ENCODE data around the gene TSPAN6. TPM values are rescaled to one million over a fixed set of nuclear protein-coding genes. Genes with fewer than 3 reads are reported as not detected.
A peak's percentile ranks its signal among the peaks of the same experiment; 100 is the strongest.

Gene TSPAN6, protein sequence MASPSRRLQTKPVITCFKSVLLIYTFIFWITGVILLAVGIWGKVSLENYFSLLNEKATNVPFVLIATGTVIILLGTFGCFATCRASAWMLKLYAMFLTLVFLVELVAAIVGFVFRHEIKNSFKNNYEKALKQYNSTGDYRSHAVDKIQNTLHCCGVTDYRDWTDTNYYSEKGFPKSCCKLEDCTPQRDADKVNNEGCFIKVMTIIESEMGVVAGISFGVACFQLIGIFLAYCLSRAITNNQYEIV
- 37.3 and 38.0 TPM in 2 replicates for total RNA-seq

DNA sequence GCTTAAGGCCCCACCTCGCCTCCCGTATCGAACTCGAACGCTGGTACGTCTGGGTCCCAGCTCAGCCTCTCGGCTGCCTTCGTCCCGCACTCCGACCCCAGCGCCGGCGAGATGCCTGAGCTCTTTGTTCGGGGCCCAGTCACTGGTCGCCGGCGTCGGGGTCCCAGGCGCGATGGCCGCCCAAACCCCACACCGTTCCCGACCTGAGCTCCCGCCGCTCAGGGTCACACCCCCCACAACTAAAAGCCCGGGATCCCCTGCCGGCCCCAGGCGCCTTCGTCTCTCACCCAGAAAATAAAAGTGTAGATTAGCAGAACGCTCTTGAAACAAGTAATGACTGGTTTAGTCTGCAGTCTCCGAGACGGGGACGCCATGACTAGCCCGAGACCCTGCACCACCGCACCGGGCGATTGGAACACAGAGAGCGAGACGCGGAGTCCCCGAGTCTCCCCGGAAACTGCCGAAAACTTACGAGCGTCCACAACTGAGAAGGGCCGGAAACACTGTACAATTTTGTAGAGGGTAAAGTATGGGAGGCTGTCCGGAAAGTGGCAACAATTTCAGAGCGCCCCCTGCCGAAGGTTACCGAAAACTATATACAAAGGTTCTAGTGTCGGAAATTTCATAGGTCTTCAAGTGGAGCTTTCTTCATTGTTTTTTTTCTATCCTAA, at the start of gene TSPAN6:
Gene TSPAN6, minus strand, starts transcription at position 486 of the 671 bp plus-strand sequence. Its CDS starts 112 bp downstream, at position 374.
- Histone ChIP-seq H3K36me3 (ENCODE audit: insufficient read depth, low read length) (no peaks in the 10 kb centered on the region), H3K27ac (ENCODE audit: low read depth, low read length) (peak within 1 kb of the TSS; percentile 53), H3K4me1 (ENCODE audit: insufficient read depth, low read length) (peaks cover 12% of the 10 kb centered on the region), H2AFZ (ENCODE audit: low read length) (peak within 1 kb of the TSS; percentile 93), H4K20me1 (ENCODE audit: insufficient read depth, low read length) (no peaks in the 10 kb centered on the region), H3K27me3 (ENCODE audit: insufficient read depth, low read length) (peaks cover 12% of the 10 kb centered on the region), H3K9me3 (ENCODE audit: low read depth, low read length) (no peaks in the 10 kb centered on the region), H3K4me2 (ENCODE audit: insufficient read depth, low read length) (peak within 1 kb of the TSS; percentile 83), H3K79me2 (ENCODE audit: insufficient read depth, low read length) (no peaks in the 10 kb centered on the region), H3K4me3 (ENCODE audit: insufficient read depth, low read length) (peak within 1 kb of the TSS; percentile 72)
- DNase-seq (ENCODE audit: insufficient read length, low spot score, missing footprints), result peak; percentile 76
- TF ChIP-seq, protein P1, sequence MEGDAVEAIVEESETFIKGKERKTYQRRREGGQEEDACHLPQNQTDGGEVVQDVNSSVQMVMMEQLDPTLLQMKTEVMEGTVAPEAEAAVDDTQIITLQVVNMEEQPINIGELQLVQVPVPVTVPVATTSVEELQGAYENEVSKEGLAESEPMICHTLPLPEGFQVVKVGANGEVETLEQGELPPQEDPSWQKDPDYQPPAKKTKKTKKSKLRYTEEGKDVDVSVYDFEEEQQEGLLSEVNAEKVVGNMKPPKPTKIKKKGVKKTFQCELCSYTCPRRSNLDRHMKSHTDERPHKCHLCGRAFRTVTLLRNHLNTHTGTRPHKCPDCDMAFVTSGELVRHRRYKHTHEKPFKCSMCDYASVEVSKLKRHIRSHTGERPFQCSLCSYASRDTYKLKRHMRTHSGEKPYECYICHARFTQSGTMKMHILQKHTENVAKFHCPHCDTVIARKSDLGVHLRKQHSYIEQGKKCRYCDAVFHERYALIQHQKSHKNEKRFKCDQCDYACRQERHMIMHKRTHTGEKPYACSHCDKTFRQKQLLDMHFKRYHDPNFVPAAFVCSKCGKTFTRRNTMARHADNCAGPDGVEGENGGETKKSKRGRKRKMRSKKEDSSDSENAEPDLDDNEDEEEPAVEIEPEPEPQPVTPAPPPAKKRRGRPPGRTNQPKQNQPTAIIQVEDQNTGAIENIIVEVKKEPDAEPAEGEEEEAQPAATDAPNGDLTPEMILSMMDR (IDR thresholded peaks at IDR 0.05; ENCODE audit: extremely low read depth, low read depth, low read length), result peak; percentile 56

DNA sequence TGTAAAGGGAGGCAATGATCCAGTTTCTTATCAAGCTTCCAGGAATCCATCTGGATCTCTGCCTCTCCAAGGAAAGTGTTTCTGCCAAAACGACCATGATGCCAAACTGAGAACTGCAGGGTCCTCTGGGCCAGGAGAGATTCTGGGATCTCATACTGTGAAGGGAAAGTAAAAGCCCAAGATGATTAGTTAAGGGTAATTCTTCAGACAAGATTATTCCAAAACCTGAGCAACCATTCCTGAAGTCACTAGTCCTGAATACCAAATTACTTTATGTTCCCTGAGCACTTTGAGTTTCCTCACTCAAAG, 49.3 kb upstream of the TSPAN6 start:
- H2AFZ ChIP-seq (ENCODE audit: low read length), result no peak overlapping the region
- no peak for DNase-seq (ENCODE audit: insufficient read length, low spot score, missing footprints)
- H3K4me1 ChIP-seq (ENCODE audit: insufficient read depth, low read length), result peaks cover 15% of the 10 kb centered on the region
- H3K27ac ChIP-seq (ENCODE audit: low read depth, low read length), result no peak overlapping the region
- H3K27me3 ChIP-seq (ENCODE audit: insufficient read depth, low read length), result no peaks in the 10 kb centered on the region
- H3K9me3 ChIP-seq (ENCODE audit: low read depth, low read length), result no peaks in the 10 kb centered on the region
- no peaks in the 10 kb centered on the region for H3K79me2 ChIP-seq (ENCODE audit: insufficient read depth, low read length)
- no peak overlapping the region for H3K4me2 ChIP-seq (ENCODE audit: insufficient read depth, low read length)
- no peaks in the 10 kb centered on the region for H4K20me1 ChIP-seq (ENCODE audit: insufficient read depth, low read length)
- TF ChIP-seq, protein P1 (IDR thresholded peaks at IDR 0.05; ENCODE audit: extremely low read depth, low read depth, low read length), result no peak
- no peak overlapping the region for H3K4me3 ChIP-seq (ENCODE audit: insufficient read depth, low read length)
- no peaks in the 10 kb centered on the region for H3K36me3 ChIP-seq (ENCODE audit: insufficient read depth, low read length)

DNA sequence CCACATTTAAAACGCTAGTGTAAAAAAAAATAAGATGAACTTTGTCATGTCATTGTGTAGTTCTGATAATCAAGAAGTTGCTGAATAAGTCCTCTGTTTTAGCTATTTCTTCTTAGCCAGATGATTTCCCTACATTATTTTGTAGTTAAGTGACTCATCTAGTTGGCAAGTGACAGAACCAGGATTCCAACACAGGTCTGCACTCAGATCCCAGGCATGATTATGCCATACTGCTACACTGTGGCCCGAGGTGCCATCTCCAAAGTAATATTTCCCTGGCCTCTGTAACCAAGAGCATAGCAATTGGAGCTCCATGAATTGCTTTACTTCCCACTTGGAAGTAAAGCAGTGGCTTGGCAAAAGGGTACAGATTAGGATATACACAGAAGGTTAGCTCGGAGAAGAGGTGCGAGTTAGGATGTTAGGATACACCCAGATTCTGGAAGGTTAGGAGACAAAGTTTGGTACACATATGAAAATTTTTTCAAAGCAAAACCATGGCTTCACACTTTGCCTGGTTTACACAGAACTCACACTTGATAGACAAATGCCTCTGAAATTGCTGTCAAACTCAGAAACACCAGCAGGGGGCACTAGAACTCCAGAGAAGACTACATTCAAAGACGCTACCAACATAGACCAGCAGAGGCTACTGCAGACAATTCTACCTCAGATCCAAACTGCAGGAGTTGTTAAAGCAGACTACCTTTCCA, 48.8 kb upstream of the TSPAN6 start:
- peaks cover 16% of the 10 kb centered on the region for H3K4me1 ChIP-seq (ENCODE audit: insufficient read depth, low read length)
- TF ChIP-seq, protein P1 (IDR thresholded peaks at IDR 0.05; ENCODE audit: extremely low read depth, low read depth, low read length), result peak; percentile 94
- H4K20me1 ChIP-seq (ENCODE audit: insufficient read depth, low read length), result no peaks in the 10 kb centered on the region
- H3K4me3 ChIP-seq (ENCODE audit: insufficient read depth, low read length), result no peak overlapping the region
- DNase-seq (ENCODE audit: insufficient read length, low spot score, missing footprints), result peak; percentile 71
- H3K36me3 ChIP-seq (ENCODE audit: insufficient read depth, low read length), result no peaks in the 10 kb centered on the region
- no peaks in the 10 kb centered on the region for H3K9me3 ChIP-seq (ENCODE audit: low read depth, low read length)
- H2AFZ ChIP-seq (ENCODE audit: low read length), result no peak overlapping the region
- peak overlapping the region; percentile 8 for H3K27ac ChIP-seq (ENCODE audit: low read depth, low read length)
- H3K79me2 ChIP-seq (ENCODE audit: insufficient read depth, low read length), result no peaks in the 10 kb centered on the region
- H3K4me2 ChIP-seq (ENCODE audit: insufficient read depth, low read length), result peak overlapping the region; percentile 18
- no peaks in the 10 kb centered on the region for H3K27me3 ChIP-seq (ENCODE audit: insufficient read depth, low read length)

DNA sequence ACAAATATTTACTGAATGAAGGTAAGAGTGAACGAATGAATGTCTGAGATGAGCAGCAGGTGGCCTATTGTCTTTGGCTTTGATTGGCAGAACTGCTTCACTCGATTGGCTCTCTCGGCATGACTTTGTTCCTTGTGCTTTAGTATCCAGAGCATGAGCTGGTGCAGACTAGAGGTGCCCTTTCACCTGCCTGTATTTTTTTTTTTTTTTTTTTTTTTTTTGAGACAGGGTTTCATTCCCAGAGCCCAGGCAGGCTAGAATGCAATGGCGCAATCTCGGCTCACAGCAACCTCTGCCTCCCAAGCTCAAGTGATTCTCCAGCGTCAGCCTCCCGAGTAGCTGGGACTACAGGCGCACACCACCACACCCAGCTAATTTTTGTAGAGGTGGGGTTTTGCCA, 46.3 kb upstream of the TSPAN6 start:
- no peak for DNase-seq (ENCODE audit: insufficient read length, low spot score, missing footprints)

More for the DNA sequence above, 46.3 kb upstream of the TSPAN6 start:
- Histone ChIP-seq H2AFZ (ENCODE audit: low read length) (no peak overlapping the region), H3K79me2 (ENCODE audit: insufficient read depth, low read length) (no peaks in the 10 kb centered on the region), H3K4me3 (ENCODE audit: insufficient read depth, low read length) (no peak overlapping the region), H4K20me1 (ENCODE audit: insufficient read depth, low read length) (no peaks in the 10 kb centered on the region), H3K4me2 (ENCODE audit: insufficient read depth, low read length) (no peak overlapping the region), H3K27ac (ENCODE audit: low read depth, low read length) (no peak overlapping the region), H3K27me3 (ENCODE audit: insufficient read depth, low read length) (no peaks in the 10 kb centered on the region), H3K4me1 (ENCODE audit: insufficient read depth, low read length) (peaks cover 21% of the 10 kb centered on the region), H3K36me3 (ENCODE audit: insufficient read depth, low read length) (no peaks in the 10 kb centered on the region), H3K9me3 (ENCODE audit: low read depth, low read length) (no peaks in the 10 kb centered on the region)
- TF ChIP-seq, protein P1 (IDR thresholded peaks at IDR 0.05; ENCODE audit: extremely low read depth, low read depth, low read length), result no peak
